Nucleus accumbens (tissue), 56 donors: ENCODE measurements around the gene SLC9C2.
"Not testable (repeated sequence)": the region's sequence is repeated elsewhere in the genome, so short reads cannot be mapped to it uniquely, and the experiment has no call there.

Experiments
- DNase-seq, 56 donors: peaks; one replicate each; lab custom pipeline; 2025; lab: John Stamatoyannopoulos, UW

Gene SLC9C2

DNA sequence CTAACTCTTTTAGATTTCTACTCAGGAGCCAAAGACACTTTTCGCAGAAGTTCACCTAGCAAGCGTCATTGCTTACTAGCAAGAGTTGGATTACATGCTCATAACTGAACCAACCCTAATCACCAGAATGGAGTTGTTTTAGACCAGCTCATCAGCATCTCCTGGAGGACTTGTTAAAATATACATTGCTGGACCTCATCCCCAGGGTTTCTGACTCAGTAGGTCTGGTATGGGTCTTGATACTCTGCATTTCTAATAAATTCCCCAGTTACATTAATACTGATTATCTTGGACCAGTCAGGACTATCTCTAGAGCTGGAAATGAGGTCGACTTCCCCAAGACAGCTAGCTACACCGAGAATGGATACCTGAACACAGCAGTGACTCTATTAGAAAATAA is 135.4 kb downstream of the SLC9C2 start:
- no peak for DNase-seq

DNA sequence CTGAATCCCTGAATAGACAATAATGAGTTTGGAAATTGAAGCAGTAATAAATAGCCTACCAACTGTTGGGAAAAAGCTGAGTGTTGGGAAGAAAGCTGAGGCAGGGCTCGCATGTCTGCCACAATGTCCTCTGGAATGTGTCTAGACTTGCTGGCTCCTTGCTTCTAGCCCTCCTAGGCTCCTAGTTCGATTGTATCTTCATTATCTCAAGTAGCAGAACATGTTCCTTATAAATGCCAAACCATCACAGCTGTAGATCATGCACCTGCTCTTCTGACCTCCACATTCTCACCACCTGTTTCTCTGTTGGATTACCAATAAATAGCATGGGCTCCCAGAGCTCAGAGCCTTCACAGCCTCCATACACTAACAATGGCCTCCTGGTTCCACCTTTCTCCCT is 138.7 kb downstream of the SLC9C2 start:
- not testable (repeated sequence) for DNase-seq

DNA sequence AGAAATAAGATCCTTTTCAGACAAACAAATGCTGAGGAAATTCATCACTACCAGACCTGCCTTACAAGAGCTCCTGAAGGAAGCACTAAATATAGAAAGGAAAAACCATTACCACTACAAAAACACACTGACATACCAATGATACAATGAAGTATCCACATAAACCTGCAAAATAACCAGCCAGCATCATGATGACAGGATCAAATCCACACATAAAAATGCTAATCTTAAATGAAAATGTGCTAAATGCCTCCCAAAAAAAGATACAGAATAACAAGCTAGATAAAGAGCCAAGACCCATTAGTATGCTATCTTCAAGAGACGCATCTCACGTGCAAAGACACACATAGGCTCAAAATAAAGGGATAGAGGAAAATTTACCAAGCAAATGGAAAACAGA is 140.2 kb downstream of the SLC9C2 start:
- DNase-seq, result not testable (repeated sequence)

DNA sequence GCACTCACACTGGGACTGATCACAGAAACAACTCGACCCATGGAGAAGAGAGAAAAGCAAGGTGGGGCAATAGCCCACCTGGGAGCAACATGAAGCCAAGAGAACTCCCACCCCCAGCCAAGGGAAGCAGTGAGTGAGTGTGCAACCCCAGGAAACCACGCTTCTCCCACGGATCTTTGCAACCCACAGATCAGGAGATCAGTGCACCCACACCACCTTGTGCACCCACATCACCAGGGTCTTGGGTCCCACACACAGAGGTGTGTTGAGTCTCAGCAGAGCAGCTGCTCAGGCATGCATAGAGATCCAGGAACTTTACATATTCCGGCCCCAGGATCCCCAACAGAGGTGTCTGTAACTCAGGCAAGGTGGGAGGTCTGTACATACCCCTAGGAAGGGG is 143.0 kb downstream of the SLC9C2 start:
- no peak for DNase-seq

DNA sequence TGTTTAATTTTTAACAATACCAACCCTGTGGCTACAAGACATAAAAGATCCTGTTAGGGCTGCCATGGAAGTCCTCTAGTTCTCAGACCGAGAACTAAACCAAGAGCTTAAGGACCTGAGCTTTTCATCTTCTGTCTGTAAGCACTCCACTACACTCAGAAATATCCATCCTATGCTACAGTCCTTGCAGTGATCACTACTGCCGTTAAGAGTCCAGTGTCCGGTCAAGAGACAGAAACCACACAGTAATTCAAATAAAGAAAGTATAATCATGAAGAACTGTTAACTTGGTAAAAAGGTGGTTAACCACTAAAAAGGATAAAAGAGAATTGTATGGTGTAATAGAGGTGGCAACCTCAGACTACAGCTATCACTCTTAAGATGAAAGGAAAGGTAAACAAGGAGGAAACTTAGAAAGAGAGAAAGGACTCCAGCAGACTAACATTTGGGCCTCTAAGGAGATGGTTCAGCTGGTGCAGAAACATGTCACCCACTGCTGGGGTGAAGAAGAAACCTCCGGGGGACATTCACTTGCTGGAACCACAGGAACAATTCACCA is 147.8 kb downstream of the SLC9C2 start:
- DNase-seq, result no peak

DNA sequence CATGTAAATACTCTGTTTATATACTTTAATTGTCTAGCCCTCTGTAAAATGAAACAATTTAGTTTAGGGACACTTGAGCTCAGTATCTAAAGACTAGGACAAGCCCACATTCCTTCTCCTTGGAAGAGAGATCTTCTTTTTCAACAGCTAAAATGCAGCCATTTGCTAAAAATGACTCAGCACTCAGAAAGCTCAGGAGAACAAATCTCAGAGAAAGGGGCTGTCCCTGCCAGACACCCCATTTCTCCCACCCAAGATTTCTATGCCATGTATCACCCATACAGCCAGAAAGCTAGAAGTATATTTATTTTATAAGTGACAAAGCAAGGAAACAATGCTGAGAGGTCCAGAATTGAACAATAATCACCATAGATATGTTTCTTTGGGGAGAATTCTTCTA is 148.9 kb downstream of the SLC9C2 start:
- no peak for DNase-seq

DNA sequence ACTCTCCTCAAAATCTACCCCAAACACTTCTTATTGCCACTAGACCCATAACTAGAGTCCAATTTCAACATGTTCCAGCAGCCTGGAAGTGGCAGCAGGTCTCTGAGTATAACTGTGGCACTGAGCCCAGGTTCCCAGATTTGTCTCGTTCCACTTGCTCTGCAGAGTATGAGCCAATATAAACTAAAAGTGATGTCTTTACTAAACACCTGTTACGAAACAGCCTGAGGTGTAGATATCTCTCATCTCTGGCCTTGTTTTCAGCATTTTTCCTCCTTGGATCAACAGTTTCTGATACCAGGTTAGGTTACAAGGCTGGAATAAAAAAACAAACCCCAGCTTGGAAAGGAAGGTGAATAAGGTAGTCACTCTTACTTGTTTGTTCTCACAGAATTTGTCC is 150.9 kb downstream of the SLC9C2 start:
- DNase-seq, result peak in 7 of 56 donors; percentile 1 to 35 (median 18)
